AG04449 (cell line): Measurements from ENCODE around the gene NDUFA3.

Experiments used
- CTCF ChIA-PET: fragments of 350-600 bp; formaldehyde crosslinking; extraction: SDS; loops from one replicate; lab custom pipeline; 2021; ENCODE audit warnings: antibody characterized with exemption; lab: Yijun Ruan, JAX
- POLR2A ChIA-PET: fragments of 400-600, 350-600 bp; formaldehyde crosslinking; extraction: SDS; loops from one replicate; lab custom pipeline; 2020; ENCODE audit warnings: antibody characterized with exemption, inconsistent platforms; lab: Yijun Ruan, JAX
- DNase-seq: peaks from one replicate; pipeline ENCODE4 v3.0.0-alpha.2; 2010; ENCODE audit warnings: low read depth, low spot score
- H3K4me3 ChIP-seq: 2 replicates; pipeline ENCODE4 v1.5.1; 2011; ENCODE audit warnings: low read depth, mild to moderate bottlenecking, control low read depth, low read length
- CTCF ChIP-seq: IDR thresholded peaks from one replicate; pipeline ENCODE4 v1.5.1; 2011; ENCODE audit warnings: mild to moderate bottlenecking, moderate library complexity, low read length, control low read depth, inconsistent platforms; ENCODE audit not compliant: insufficient read depth; ENCODE audit errors: missing control alignments

NDUFA3 gene

GRCh38 chr19:54154603-54155345 is 52.1 kb downstream of the NDUFA3 start:
- no peak for TF ChIP-seq CTCF
- H3K4me3 ChIP-seq: no peak overlapping the region
- POLR2A ChIA-PET: interaction anchor here (1.4 kb wide), 1 partner anchor 11 kb away, joined by 3 read pairs; no protein-coding TSS in a partner anchor
- DNase-seq: no peak
- CTCF ChIA-PET: no interaction called here

- ChIA-PET POLR2A (interaction anchor here (0.7 to 1.4 kb wide), 2 partner anchors 12 to 19 kb away, joined by 3 read pairs; no protein-coding TSS in a partner anchor), CTCF (interaction anchor here (1.7 kb wide), 1 partner anchor 14 kb away, joined by 9 read pairs; no protein-coding TSS in a partner anchor)
- no peak for DNase-seq
- H3K4me3 ChIP-seq: no peak overlapping the region
- no peak for TF ChIP-seq CTCF
Measured at GRCh38 chr19:54155694-54156093, 53.0 kb downstream of the NDUFA3 start.

GRCh38 chr19:54156490-54156889 is 53.8 kb downstream of the NDUFA3 start:
- DNase-seq: no peak
- no peak overlapping the region for H3K4me3 ChIP-seq
- CTCF ChIA-PET: interaction anchor here (1.7 kb wide), 1 partner anchor 13 kb away, joined by 9 read pairs; no protein-coding TSS in a partner anchor
- no peak for TF ChIP-seq CTCF
- POLR2A ChIA-PET: interaction anchor here (0.7 kb wide), 1 partner anchor 20 kb away, joined by 3 read pairs; no protein-coding TSS in a partner anchor

GRCh38 chr19:54156953-54157352 is 54.3 kb downstream of the NDUFA3 start:
- DNase-seq: no peak
- POLR2A ChIA-PET: no interaction called here
- H3K4me3 ChIP-seq: no peak overlapping the region
- no peak for TF ChIP-seq CTCF
- CTCF ChIA-PET: interaction anchor here (1.4 to 1.8 kb wide), 3 partner anchors 12 to 235 kb away, joined by 3 to 9 read pairs (median 6); no protein-coding TSS in a partner anchor
